HG03108 (cell line): Measurements from ENCODE around the gene GMCL1.
"Not testable (repeated sequence)": the region's sequence is repeated elsewhere in the genome, so short reads cannot be mapped to it uniquely, and the experiment has no call there.

Experiments used
- ATAC-seq: cut with Tn5 transposase; IDR thresholded peaks from one replicate; pipeline ENCODE4 v1.9.1; 2021; ENCODE audit warnings: moderate library complexity; ENCODE audit not compliant: unreplicated experiment

GMCL1 gene

GRCh38 chr2:69847068-69847828 lies 17.8 kb downstream of the GMCL1 start:
- no peak for ATAC-seq

GRCh38 chr2:69848186-69848790 lies 18.8 kb downstream of the GMCL1 start:
- no peak for ATAC-seq

GRCh38 chr2:69858261-69858660 lies 28.8 kb downstream of the GMCL1 start:
- ATAC-seq: no peak

- ATAC-seq: no peak
These were observed 33.8 kb downstream of the GMCL1 start for GRCh38 chr2:69863298-69863697.

GRCh38 chr2:69888451-69888850 lies 59.0 kb downstream of the GMCL1 start:
- no peak for ATAC-seq

DNA sequence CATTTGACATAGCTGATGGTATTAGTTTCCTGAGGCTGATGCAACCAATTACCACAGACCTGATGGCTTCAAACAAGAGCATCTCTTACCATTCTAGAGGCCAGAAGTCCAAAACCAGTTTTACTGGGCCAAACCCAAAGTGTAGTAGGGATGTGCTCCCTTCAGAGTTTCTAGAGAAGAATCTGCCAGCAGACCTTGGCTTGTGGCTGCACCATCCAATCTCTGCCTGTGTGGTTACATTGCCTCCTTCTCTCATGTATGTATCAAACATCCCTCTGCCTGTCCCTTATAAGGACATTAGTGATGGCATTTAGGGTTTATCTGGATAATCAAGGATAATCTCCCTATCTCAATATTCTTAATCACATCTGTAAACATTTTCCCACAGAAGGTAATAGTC lies 59.8 kb downstream of the GMCL1 start:
- no peak for ATAC-seq

DNA sequence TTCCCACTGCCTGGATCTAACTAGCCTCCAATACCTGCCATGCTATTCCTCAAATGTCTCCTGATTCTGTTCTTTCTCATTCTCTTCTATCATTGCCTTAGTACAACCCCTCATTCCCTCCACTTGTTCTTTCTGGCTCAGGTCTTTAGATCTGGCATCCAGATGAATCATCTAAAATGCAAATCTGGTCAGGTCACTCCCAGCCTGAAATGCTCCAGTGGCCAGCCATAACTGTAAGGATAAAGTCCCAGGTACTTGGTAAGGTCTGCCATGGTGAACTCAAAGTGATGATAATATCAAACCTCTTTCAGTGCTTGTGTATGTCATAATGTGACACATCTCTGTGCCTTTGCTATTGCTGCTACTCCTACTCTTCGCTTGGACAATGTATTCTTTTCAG lies 61.4 kb downstream of the GMCL1 start:
- ATAC-seq: no peak

DNA sequence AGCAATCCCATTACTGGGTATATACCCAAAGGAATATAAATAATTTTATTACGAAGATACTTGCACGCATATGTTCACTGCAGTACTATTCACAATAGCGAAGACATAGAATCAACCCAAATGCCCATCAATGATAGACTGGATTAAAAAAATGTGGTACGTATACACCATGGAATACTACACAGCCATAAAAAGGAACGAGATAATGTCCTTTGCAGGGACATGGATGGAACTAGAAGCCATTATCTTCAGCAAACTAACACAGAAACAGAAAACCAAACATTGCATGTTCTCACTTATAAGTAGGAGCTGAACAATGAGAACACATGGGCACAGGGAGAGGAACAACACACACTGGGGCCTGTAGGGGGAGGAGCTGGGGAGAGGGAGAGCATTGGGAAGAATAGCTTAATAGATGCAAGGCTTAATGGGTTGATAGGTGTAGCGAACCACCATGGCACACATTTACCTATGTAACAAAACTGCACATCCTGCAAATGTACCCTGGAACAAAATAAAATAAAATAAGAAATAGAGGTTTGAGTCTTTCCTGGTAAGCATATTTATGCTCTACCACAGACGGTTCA lies 63.5 kb downstream of the GMCL1 start:
- ATAC-seq: not testable (repeated sequence)

GRCh38 chr2:69893684-69894551 lies 64.5 kb downstream of the GMCL1 start, which contains the start of gene SNRNP27:
Gene SNRNP27, plus strand, starts transcription at chr2:69893956. Its CDS starts 29 bp downstream, at chr2:69893985.
- peak; percentile 60 for ATAC-seq

DNA sequence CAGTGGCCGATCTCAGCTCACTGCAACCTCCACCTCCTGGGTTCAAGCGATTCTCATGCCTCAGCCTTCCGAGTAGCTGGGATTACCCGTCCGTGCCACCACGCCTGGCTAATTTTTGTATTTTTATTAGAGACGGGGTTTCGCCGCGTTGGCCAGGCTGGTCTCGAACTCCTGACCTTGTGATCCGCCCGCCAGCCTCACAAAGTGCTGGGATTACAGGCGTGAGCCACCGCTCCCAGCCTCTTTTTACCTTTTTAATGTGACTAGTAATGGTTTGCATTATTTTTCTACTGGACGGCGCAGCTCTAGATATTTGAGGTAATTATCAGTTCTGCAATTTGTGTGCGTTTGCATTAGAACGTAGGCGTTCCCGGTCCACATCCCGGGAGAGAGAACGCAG lies 65.3 kb downstream of the GMCL1 start:
- ATAC-seq: not testable (repeated sequence)

DNA sequence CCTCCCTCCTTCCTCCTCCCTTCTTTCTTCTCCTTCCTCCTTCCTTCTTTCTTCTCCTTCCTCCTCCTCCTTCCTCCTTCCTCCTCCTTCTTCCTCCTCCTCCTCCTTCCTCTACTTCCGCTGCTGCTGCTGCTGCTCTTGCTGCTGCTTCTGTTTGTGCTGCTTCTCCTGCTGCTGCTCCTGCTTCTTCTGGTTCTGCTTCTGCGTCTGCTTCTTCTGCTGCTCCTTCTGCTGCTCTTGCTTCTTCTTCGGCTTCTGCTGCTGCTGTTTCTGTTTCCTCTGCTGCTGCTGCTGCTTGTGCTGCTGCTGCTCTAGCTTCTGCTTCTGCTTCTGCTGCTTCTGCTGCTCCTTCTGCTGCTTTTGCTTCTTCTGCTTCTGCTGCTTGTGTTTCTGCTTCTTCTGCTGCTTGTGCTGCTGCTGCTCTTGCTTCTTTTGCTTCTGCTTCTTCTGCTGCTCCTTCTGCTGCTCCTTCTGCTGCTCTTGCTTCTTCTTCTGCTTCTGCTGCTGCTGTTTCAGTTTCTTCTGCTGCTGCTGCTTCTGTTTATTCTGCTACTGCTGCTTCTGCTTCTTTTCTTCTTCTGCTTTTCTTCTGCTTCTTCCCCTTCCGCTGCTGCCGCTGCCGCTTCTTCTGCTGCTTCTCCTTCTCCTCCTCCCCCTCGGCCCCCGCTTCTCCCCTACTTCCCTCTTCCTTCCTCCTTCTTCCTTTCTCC lies 72.9 kb downstream of the GMCL1 start:
- no peak for ATAC-seq

- ATAC-seq: no peak
These were observed 77.8 kb downstream of the GMCL1 start for GRCh38 chr2:69907216-69907615.

GRCh38 chr2:69911985-69912563 lies 82.6 kb downstream of the GMCL1 start:
- no peak for ATAC-seq

DNA sequence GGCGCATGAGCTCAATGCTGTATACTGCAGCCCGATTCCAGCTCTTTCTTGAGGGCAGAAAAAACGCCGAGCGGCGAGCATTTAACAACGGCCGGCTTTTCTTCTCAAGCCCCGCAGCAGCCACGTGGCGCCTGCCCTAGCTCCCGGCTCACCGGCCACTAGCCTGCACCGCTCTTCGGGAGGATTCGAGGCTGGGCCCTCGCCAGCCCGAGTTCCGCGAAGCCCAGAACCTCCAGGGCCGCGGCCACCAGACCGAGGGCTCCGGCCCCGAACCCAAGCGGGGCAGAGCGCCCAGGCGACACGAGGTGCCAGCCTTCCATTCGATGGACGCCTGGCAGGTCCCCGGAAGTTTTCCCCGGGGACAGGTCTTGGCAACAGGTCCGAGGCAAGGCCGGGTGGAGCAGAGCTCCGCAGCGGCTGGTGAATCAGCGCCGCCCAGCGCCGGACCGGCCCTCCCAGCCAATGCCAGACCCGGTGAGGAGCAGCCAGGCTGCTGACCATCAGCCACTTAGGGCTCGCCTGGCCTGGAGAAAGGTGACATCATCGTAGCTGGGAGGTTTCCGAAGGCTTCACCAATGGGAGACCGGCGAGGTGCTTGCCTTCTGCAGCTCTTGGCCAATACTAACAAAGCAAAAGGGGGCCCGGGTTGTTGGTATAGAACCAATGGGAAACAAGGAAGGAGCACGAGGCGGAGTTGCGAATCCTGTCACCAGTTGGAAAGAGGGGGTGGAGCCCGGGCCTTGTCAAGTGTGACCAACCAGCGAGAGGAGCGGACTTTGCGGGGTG lies 84.9 kb downstream of the GMCL1 start:
- ATAC-seq: peak; percentile 87

DNA sequence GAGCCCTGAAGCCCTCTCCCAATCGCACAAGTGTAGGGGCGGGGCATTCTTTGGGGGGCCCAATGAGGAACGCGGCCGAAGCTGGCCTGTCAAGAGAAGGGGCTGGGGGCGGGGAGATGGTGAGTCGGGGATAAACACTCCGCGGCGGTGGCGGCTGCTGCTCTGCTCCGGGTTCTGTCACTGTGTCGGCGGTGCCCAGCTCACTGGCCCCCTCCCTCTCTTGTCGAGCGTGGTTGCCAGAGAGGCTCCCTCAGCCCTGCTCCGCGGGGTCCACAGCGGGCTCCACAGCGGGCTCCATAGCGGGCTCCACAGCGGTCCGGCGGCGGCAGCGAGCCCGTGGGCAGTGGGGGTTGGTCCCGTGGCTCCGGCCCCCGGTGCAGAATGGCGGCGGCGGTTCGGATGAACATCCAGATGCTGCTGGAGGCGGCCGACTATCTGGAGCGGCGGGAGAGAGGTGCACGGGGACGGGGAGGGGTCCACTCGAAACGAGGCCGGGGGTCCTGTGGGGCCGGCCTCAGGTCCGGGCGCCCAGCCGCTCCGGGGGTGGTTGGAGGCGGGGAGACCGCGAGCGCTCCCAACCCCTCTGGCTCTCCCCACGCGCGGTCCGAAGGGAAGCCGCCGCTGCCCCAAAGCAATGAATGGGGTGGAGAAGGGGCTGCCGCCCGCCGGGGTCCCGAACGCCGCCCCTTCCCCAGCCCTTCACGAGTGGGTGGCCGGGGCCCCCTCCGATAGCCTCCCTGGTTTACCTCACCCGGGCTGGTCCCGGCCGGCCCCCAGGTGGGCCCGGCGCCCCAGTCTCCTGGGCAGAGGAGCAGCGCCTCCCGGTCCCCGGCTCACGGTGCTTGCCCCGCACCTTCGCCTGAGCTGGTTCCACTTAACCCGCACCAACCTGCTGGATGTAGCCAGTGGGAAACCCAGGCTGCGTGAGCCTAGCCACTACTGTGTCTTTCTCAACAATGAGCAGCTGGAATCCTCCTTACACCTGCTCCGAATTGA lies 85.8 kb downstream of the GMCL1 start, which contains the start of gene MXD1:
TSS of gene MXD1 (plus strand) at position 160 of the 996 bp plus-strand sequence. CDS start at position 382, 222 bp downstream.
- ATAC-seq: no peak

DNA sequence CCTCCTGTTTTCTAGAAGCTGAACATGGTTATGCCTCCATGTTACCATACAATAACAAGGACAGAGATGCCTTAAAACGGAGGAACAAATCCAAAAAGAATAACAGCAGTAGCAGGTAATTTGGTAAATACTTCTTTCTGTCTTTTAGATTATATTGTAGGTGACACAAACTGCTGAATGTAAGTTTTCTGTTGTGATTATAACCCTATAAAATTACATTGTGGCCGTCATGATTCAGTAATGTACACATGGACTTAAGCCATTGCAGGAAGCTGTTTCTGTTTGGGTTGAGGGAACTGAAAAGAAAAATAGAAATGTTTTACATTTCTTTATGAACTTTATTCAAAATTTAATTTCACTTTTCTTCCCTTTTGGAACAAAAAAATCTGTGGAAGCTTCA lies 86.6 kb downstream of the GMCL1 start:
- no peak for ATAC-seq

DNA sequence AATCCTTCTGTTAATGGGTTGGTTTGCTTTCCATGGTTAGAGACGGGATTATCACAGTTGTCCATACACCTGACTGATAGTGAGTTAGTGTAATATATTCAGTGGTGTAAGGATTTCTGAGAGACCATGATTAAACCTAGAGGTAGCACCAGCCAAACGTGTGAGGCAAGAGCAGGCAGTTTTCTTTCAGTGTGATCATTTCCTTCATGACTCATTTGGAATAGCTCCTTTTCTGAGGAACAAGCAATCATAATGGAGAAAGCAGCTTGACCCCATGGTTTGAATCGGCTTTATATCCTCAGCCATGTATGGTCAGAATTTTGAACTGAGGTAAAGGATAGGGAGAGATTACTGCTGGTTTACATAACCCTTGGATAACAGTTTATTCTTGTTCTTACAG lies 88.4 kb downstream of the GMCL1 start:
- ATAC-seq: no peak

GRCh38 chr2:69918401-69918800 lies 88.9 kb downstream of the GMCL1 start:
- no peak for ATAC-seq
